Renal pelvis (tissue), 4 donors: ENCODE data around the gene P3H1. TPM values are rescaled to one million over a fixed set of nuclear protein-coding genes. Genes with fewer than 3 reads are reported as not detected.
"Not testable (repeated sequence)": the region's sequence is repeated elsewhere in the genome, so short reads cannot be mapped to it uniquely, and the experiment has no call there.

ENCODE experiments used
- DNase-seq: peaks from one replicate; pipeline ENCODE4 v3.0.0-alpha.2; 2013
- polyA plus RNA-seq, 3 donors: library from polyadenylated mRNA; unstranded; fragments of 120-200 nt; gene quantifications; one replicate each; pipeline ENCODE4 v1.2.1, GENCODE V29; 2013; ENCODE audit not compliant: insufficient read length in 3 of 3

The P3H1 gene
- polyA plus RNA-seq, 3 donors: 68.8 to 73.5 (median 69.0) TPM

DNA sequence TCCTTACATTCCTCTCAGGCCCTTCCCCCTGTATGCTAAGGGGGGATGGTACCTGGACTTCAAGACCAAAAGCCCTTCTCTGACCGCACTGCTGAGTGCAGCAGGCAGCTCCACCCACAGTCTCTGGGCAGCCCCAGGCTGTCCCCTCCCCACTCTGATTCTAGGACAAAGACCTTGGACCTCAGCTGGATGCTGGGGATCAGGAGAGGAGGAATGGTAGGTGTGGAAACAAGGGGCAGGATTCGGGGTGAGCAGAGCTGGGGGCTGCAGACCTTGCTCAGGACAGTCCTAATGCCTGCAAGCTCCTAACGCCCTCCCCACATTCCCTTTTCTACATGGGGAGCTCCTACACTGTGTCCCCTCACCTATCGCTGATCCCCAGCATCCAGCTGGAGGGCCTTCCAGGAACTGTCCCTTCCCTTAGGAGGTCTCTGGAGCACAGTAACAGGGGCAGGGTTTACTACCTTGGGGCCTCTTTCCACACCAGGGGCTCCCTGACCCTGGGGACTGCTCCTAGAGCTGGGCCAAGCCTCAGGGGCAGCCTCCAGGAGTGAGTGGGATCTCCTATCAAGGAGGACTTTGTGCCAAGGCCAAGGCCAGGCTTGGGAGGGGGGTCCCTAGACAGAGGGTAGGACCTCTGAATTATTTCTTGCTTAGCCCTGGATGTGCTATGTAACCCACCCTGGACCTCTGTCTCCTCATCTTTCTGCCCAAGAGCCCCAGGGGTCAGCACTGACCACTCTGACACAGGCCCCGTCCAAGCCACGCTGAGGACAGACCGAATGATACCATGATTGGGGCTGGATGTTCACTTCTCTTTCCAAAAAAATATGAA, 32.4 kb downstream of the P3H1 start:
- peak; percentile 16 for DNase-seq

DNA sequence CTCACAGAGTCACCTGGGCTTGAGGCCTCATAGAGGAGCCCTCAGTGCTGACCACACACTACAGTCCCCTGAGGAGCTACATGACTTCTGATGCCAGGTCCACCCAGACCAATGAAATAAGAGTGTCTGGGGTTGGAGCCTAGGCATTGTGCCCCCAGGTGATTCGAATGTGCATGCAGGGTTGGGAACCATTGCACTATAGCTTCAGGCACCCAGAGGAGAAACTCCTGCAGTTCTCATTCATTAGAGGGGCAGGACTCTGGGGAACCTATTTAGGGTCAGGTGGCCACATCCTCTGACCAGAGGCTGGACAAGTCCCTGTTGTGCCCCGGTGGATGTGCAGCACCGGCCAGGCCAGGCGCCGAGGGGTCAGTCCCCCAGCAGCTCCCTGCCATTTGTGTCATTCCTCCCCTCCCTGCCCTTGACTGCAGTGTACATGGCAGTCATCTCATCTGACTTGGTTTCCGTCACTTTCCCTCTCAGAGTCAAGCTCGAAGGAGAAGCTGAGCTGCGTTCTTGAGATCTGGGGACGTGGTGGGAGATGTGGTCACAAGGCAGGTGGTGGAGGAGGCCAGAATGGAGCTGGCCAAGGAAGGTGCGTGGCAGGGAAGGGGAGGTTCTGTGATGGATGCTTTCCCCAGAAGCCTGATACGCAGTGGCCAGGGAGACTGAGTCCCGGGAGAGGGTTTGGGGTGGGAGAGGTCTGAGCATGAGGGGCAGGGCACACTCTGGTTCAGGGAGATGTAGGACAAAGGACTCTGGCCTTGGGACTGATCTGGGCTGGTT, 33.2 kb downstream of the P3H1 start:
- DNase-seq: no peak

DNA sequence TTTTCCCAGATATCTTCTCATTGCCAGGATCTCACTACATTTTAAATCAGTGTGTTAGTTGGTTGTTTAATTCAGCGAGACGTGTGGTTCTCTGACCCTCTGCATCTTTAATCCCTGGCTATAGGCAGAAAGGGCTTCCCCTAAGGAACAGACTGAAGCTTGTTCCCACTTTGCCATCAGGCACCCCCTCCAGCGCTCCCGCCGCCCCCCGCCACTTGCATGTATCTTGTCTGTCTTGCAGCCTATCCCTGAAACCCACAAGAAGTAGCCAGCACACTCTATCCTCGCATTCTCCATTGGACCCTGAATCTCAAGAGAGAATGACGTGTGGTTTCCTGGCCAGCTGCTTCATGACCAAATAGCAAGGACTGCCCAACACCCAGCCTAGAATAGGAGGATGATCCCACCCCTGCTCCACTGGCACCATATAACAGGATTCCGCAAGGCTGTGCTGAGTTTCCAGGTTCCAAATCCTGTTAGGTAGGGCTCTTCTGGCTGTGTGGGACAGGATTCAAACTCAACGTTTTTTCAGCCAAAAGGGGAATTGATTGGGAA, 34.6 kb downstream of the P3H1 start:
- no peak for DNase-seq

DNA sequence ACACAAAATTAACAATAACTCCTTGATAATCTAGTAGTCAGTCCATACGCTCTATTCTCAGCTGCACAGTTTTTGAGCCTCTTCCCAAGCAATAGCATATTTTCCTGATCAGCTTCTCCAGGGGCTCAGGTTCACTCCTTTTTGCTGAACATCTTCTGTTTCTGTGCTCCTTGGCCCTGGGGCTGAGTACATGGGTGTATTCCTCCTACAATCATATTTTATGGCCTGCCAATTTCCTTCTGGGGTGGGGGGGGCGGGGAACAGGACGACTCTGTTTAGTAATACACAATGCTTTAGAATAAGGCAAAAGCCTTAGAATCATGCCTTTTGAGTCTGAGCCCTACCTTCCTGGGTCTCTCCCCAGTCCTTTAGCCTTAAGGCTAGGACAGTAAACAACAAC, 35.2 kb downstream of the P3H1 start:
- no peak for DNase-seq

DNA sequence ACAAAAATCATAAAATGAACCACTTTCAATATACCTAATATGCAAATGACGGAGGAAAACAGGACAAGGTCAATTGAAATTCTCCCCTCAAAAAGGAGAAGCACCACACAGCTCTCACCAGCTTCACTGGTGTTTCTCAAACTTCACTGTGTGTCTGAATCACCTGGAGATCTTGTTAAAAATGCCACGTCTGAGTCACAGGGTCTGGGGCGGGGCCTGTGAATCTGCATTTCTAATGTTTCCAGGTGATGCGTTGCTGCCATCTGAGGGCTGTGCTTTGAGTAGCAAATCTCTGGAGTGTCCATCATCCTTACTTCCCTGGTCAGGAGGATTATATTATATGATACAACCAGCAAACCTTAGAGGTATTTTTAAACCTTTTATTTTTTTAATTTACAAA, 35.8 kb downstream of the P3H1 start:
- DNase-seq: no peak

DNA sequence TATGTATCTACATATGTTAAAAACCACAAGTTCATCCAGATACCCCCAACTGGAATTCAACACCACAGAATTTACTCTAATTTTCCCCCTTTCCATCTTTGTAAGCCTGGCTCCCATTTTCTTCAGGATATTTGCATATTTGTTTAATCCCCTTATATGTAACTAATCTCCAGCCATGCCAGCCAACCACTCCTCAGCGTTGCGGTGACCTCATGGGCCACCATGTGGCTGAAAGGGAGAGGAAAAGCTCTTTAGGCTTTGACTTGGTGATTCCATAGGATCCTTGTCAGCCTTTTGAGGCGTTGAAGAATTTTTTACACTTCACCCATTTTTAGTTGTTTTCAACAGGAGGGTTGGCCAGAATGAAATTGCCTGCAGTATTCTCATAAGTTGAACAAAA, 36.8 kb downstream of the P3H1 start:
- DNase-seq: no peak

DNA sequence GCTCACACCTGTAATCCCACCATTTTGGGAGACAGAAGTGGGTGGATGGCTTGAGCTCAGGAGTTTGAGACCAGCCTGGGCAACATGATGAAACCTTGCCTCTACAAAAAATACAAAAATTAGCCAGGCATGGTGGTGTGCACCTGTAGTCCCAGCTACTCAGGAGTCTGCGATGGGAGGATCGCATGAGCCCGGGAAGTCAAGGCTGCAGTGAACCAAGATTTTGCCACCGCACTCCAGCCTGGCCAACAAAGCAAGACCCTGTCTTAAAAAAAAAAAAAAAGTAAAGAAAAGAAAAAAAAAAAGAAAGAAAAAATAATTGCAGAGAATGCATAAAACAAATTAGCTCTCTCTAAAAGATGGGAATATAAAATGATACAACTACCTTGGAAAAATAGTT, 41.0 kb downstream of the P3H1 start:
- DNase-seq: not testable (repeated sequence)

DNA sequence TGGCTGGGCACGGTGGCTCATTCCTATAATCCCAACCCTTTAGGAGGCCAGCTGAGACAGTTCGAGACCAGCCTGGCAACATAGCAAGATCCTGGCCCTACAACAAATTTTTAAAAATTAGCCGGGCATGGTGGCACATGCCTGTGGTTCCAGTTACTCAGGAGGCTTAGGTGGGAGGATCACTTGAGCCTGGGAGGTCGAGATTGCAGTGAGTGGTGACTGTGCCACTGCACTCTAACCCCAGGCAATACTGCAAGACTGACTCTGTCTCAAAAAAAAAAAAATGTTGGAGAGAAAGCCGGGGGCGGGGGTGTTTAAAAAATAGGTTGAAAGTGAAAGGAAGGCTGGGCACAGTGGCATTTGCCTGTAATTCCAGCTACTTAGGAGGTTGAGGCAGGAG, 43.3 kb downstream of the P3H1 start:
- DNase-seq: no peak

DNA sequence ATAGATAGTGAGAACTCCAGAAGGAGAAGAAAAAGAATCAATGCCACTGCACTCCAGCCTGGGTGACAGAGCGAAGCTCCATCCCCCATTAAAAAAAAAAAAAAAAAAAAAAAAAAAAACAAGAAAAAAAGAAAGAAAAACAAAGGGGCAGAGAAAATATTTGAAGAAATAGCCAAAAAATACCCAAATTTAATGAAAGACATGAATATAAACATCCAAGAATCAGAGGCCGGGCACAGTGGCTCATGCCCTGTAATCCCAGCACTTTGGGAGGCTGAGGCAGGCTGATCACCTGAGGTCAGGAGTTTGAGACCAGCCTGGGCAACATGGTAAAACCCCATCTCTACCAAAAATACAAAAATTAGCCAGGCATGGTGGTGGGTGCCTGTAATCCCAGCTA, 44.4 kb downstream of the P3H1 start:
- not testable (repeated sequence) for DNase-seq

DNA sequence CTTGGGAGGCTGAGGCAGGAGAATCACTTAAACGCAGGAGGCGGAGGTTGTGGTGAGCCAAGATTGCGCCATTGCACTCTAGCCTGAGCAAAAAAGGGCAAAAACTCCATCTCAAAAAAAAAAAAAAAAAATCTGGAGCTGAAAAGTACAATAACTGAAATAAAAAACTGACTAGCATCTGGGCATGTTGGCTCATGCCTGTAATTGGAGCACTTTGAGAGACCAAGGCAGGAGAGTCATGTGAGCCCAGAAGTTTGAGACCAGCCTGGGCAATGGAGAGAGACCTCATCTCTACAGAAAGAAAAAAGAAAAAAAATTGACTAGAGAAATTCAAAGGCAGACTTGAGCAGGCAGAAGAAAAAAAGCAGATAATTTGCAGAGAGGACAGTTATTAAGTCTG, 44.9 kb downstream of the P3H1 start:
- DNase-seq: no peak

DNA sequence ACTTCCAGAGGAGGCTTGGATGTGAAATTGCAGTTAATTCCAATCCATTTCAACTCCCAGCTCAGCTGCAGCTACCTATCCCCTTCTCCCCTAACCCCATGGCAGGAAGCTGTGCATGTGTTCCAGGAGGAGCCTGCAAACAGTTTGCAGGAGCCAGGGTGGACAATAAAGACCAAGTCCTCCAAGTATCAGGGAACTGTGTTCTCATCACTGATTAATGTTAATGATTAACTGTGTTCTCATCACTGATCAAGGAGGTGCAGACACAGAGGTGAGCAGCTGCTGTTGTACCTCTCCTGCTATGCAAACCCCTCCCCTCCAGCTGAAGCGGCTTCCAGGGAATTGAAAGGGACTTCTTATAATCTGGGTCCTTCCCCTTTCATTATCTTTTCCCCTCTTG, 46.0 kb downstream of the P3H1 start:
- DNase-seq: peak; percentile 30

DNA sequence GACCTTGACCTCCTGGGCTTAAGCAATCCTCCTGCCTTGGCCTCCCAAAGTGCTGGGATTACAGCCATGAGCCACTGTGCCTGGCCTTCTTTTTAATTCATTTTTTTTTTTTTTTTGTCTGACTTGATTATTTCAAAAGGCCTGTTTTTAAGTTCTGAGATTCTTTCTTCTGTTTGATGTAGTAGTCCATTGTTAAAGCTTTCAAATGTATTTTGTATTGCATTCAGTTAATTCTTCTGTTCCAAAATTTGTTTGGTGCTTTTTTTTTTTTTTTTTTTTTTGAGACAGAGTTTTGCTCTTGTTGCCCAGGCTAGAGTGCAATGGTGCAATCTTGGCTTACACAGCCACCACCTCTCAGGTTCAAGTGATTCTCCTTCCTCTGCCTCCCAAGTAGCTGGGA, 52.4 kb downstream of the P3H1 start:
- DNase-seq: not testable (repeated sequence)

DNA sequence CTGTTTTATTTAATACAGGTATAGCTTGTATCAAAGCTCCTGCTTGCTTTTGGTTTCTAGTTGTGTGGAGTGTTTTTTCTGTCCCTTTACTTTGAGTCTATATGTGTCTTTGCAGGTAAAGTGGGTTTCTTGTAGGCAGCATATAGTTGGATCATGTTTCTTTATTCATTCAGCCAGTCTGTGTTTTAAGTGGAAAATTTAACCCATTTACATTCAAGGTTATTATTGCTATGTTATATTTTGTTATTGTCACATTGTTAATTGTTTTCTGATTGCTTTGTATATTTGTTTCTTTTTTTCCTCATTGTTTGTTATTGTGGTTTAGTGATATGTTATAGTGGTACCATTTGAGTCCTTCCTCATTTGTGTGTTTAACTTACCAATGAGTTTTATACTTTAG, 53.5 kb downstream of the P3H1 start:
- no peak for DNase-seq

DNA sequence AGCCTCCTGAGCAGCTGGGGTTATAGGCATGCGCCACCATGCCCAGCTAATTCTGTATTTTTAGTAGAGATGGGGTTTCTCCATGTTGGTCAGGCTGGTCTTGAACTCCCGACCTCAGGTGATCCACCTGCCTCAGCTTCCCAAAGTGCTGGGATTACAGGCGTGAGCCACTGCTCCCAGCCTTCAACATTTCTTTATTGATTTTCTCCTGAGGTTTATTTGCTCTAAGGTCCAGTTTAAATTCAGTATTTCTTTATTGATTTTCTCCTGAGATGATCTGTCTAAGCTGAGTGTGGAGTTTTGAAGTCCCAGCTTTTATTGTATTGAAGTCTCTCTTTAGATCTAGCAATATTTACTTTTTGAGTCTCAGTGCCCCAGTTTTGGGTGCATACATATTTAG, 54.0 kb downstream of the P3H1 start:
- not testable (repeated sequence) for DNase-seq

DNA sequence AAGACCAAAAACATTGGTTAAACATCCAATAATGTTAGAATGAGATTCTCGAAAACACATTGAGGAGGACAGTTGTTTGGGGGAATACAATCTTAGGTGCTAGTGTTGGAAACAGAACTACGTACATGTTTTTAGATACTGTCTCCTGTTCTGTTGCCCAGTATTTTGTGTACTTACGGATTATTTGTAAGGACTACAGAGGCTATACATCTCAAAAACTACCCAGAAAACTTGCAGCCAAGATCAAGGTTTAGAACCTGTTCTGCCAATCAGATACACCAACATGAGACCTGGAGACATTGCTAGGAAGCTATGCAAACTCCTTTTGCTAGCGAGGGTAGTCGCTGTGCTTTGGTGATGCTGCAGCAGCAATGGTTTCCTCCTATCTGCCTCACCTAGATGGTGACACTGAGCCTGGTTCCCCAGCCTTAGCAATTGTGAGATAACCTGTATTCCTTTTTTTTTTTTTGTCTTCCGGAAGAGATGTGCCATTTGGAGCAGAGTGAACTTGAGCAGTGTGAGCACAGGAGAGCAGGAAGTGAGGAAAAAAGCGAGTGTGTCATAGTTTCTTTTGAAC, 62.9 kb downstream of the P3H1 start:
- no peak for DNase-seq

DNA sequence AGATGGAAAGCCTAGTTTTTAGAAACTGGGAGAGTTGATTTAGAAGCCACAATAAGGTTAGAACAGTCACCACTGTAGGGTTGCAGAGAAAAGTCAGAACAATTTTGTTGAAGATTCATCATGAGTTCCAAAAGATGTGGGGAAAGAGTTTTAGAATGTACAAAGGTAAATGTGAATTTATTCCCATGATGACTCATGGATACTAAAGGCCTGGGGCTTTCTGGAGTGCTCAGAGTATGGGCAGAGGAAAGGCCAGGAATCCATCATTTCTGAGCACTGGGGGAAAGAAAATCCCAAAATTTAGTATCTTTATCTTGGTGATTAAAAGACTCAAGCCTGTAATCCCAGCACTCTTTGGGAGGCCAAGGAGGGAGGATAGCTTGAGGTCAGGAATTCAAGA, 66.8 kb downstream of the P3H1 start:
- DNase-seq: no peak

DNA sequence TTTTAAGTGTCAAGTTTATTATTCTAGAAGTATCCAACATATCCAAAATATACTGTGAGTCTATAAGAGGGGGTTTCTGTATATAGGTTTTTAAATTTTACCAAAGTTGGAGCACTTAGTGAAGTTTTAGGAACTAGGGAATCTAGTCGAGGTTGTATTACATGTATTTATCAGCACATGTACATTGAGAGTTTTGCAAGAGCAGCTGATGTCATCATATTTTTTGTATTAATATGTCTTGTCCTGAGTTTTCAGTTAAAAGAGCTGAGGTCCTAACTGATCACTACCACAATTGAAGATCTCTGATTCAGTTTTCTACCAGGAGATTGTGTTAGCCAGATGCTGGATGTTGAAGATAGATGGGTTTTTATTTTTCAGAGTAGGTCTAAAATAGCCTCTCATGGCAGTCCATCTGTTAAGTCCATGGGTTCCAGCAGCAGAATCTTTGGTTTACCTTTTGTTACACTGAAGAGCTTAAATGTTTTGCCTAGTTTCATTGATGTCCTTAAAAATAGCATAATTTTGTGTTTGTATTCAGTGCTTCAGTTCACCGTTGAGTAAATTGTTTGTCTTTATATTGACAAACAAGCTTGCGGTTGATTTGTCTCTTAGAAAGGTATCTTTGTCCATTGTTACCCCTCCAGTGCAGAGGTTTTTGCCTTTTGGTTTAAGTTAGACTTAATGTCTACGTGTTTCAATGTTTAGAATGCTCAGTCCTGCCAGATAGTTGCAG, 68.6 kb downstream of the P3H1 start:
- DNase-seq: no peak
